ENCODE data around the gene CTIF. TPM values are rescaled to one million over a fixed set of nuclear protein-coding genes. Genes with fewer than 3 reads are reported as not detected.

The CTIF gene
- total RNA-seq, 1 experiment from 2014 or later: 26.5 TPM

- DNase-seq (ENCODE audit: low read depth, low spot score) (no peak), ATAC-seq (no peak)
- no peaks in the 10 kb centered on the region for H3K27me3 ChIP-seq (ENCODE audit: control insufficient read depth, insufficient read depth, low read length)
- H3K4me3 ChIP-seq (ENCODE audit: low read depth in 2 of 2, low read length in 2 of 2): no peak overlapping the region
- in situ Hi-C loops (cut with HindIII; ENCODE audit: low pct_unique_long_range_greater_than_20kb, low sequenced_read_pairs): no loop called here
- no peak overlapping the region for H3K27ac ChIP-seq (ENCODE audit: low read length)
- no peak for TF ChIP-seq POLR2AphosphoS5 (IDR thresholded peaks at IDR 0.05; ENCODE audit: low read depth, low read length)
- no peak for TF ChIP-seq TCF7L2 (IDR thresholded peaks at IDR 0.05; ENCODE audit: low read depth, low read length)
- TF ChIP-seq REST (IDR thresholded peaks at IDR 0.05; ENCODE audit: insufficient read depth in 1 of 2, low read depth in 2 of 2, low read length in 1 of 2): no peak
- TF ChIP-seq SIN3A (IDR thresholded peaks at IDR 0.05; ENCODE audit: borderline replicate concordance, insufficient read depth, low read depth, low read length): no peak
- TF ChIP-seq, protein P1, sequence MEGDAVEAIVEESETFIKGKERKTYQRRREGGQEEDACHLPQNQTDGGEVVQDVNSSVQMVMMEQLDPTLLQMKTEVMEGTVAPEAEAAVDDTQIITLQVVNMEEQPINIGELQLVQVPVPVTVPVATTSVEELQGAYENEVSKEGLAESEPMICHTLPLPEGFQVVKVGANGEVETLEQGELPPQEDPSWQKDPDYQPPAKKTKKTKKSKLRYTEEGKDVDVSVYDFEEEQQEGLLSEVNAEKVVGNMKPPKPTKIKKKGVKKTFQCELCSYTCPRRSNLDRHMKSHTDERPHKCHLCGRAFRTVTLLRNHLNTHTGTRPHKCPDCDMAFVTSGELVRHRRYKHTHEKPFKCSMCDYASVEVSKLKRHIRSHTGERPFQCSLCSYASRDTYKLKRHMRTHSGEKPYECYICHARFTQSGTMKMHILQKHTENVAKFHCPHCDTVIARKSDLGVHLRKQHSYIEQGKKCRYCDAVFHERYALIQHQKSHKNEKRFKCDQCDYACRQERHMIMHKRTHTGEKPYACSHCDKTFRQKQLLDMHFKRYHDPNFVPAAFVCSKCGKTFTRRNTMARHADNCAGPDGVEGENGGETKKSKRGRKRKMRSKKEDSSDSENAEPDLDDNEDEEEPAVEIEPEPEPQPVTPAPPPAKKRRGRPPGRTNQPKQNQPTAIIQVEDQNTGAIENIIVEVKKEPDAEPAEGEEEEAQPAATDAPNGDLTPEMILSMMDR (IDR thresholded peaks at IDR 0.05): no peak
- BruUV-seq (replicated peaks): no TSS peak
- ChIA-PET CTCF (no interaction called here), POLR2A (no interaction called here)
- no peaks in the 10 kb centered on the region for H3K9me3 ChIP-seq (ENCODE audit: control insufficient read depth, insufficient read depth, low read depth, low read length)
- H3K4me1 ChIP-seq (ENCODE audit: control insufficient read depth, insufficient read depth, low read length): no peaks in the 10 kb centered on the region
- H3K36me3 ChIP-seq (ENCODE audit: control insufficient read depth, insufficient read depth, low read length): no peaks in the 10 kb centered on the region
- intact Hi-C loops (cut with micrococcal nuclease; ENCODE audit: unreplicated experiment): no loop called here
Measured at GRCh38 chr18:48566589-48566988, 27.8 kb downstream of the CTIF start.

- no peak for DNase-seq (ENCODE audit: low read depth, low spot score)
- ATAC-seq: no peak
- TF ChIP-seq, protein P1 (IDR thresholded peaks at IDR 0.05): no peak
- TF ChIP-seq TCF7L2 (IDR thresholded peaks at IDR 0.05; ENCODE audit: low read depth, low read length) (no peak), SIN3A (IDR thresholded peaks at IDR 0.05; ENCODE audit: borderline replicate concordance, insufficient read depth, low read depth, low read length) (no peak), POLR2AphosphoS5 (IDR thresholded peaks at IDR 0.05; ENCODE audit: low read depth, low read length) (no peak), REST (IDR thresholded peaks at IDR 0.05; ENCODE audit: insufficient read depth in 1 of 2, low read depth in 2 of 2, low read length in 1 of 2) (no peak)
- Histone ChIP-seq H3K27me3 (ENCODE audit: control insufficient read depth, insufficient read depth, low read length) (no peaks in the 10 kb centered on the region), H3K9me3 (ENCODE audit: control insufficient read depth, insufficient read depth, low read depth, low read length) (no peaks in the 10 kb centered on the region), H3K4me3 (ENCODE audit: low read depth in 2 of 2, low read length in 2 of 2) (no peak overlapping the region), H3K4me1 (ENCODE audit: control insufficient read depth, insufficient read depth, low read length) (no peaks in the 10 kb centered on the region), H3K27ac (ENCODE audit: low read length) (no peak overlapping the region), H3K36me3 (ENCODE audit: control insufficient read depth, insufficient read depth, low read length) (no peaks in the 10 kb centered on the region)
- intact Hi-C loops (cut with micrococcal nuclease; ENCODE audit: unreplicated experiment) (no loop called here), in situ Hi-C loops (cut with HindIII; ENCODE audit: low pct_unique_long_range_greater_than_20kb, low sequenced_read_pairs) (no loop called here)
- CTCF ChIA-PET: no interaction called here
- BruUV-seq (replicated peaks): no TSS peak
- POLR2A ChIA-PET: no interaction called here
Measured at GRCh38 chr18:48567388-48567787, 28.6 kb downstream of the CTIF start.
